GM20431 (cell line): ENCODE measurements around the gene TMEM273.

ENCODE experiments used
- in situ Hi-C: fragments of 300-500 bp; cut with MseI, MboI; formaldehyde crosslinking; loops from one replicate; pipeline ENCODE4 v1.15.0; 2020; ENCODE audit warnings: low sequenced_read_pairs; ENCODE audit not compliant: unreplicated experiment

The TMEM273 gene

DNA sequence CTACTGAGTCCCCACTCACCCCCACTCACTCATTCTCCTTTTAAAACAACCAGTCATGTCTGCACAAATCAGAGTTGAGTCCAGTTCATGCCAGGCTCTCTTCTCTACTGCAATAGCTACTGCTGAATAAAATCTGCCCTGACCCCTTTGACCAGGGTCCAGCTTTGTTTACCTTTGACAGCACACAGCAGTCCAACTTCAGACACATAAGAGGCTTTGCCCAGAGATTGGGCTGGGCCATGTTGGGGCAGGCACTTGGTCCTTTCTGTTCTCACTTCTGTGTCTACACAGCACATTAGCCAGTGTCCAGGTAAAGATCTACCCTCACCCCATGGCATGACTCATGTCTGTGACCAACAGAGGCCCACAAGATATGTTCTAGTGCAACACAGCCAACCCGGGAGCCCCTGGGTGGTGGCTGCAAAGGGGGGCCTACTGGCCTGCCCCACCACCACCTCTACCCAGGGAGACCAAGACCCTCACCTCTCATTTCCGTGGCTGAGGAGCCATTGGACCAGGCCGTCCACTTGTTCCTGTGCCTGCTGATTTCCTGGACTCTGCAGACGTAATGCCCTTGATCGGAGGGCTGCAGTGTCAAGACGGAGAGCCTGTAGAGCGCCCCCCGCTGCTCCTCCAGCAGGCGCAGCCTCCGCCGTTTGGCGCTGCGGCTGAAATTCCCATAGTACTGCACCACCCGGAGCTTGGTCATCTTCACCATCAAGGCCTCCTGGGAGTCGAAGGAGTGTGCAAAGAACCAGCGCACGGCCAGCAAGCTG, 80.9 kb downstream of the TMEM273 start:
- in situ Hi-C loops: no loop called here

DNA sequence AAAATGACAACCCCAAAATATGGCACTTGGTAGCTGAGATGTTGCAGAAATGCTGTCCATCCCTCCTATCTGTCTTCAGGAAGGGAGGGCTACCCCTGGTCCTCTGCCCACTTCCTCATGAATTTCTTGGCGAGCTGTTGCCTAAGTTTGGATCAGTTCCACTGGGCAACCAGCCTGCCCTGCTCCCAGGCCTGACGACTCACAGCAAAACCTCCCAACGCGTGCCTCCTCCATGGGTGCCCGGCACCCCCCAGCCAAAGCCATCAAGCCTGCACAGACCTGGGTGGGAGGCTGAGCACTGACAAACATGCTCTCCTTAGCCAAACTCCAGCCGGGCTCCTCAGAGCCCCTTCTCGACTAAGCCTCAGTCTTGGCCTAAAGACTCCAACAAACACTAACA, 81.7 kb downstream of the TMEM273 start:
- in situ Hi-C loops: no loop called here

DNA sequence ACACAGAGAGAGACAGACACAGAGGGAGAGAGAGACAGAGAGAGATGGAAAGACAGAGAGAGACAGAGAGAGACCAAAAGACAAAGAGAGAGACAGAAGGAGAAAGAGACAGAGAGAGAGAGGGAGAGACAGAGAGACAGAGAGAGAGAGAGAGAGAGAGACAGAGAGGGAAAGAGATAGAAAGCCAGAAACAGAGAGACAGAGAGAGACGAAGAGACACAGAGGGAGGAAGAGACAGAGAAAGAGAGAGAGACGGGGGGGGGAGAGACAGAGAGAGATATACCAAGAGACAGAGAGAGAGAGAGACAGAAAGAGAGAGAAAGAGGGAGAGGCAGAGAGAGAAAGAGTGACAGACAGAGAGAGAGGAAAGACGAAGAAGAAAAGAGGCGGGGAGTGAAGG, 83.1 kb downstream of the TMEM273 start:
- in situ Hi-C loops: no loop called here
